ENCODE measurements around the gene GNPTG.
"Not testable (repeated sequence)": the region's sequence is repeated elsewhere in the genome, so short reads cannot be mapped to it uniquely, and the experiment has no call there.

Gene GNPTG

GRCh38 chr16:1319041-1319440 lies 32.7 kb upstream of the GNPTG start:
- no peak for DNase-seq (ENCODE audit: low read depth)

- no peak for DNase-seq (ENCODE audit: low read depth)
Measured at GRCh38 chr16:1320097-1320496, 31.6 kb upstream of the GNPTG start.

GRCh38 chr16:1320658-1321240 lies 31.0 kb upstream of the GNPTG start:
- DNase-seq (ENCODE audit: low read depth): no peak

- DNase-seq (ENCODE audit: low read depth): no peak
Measured at GRCh38 chr16:1322407-1322806, 29.3 kb upstream of the GNPTG start.

- DNase-seq (ENCODE audit: low read depth): no peak
Measured at GRCh38 chr16:1323296-1324239, 28.2 kb upstream of the GNPTG start.

- DNase-seq (ENCODE audit: low read depth): no peak
Measured at GRCh38 chr16:1324286-1324826, 27.4 kb upstream of the GNPTG start.

GRCh38 chr16:1325261-1325660 lies 26.5 kb upstream of the GNPTG start:
- no peak for DNase-seq (ENCODE audit: low read depth)

GRCh38 chr16:1325673-1326371 lies 25.9 kb upstream of the GNPTG start:
- no peak for DNase-seq (ENCODE audit: low read depth)

- no peak for DNase-seq (ENCODE audit: low read depth)
Measured at GRCh38 chr16:1326391-1326790, 25.3 kb upstream of the GNPTG start.

- no peak for DNase-seq (ENCODE audit: low read depth)
Measured at GRCh38 chr16:1326946-1327618, 24.6 kb upstream of the GNPTG start.

- no peak for DNase-seq (ENCODE audit: low read depth)
Measured at GRCh38 chr16:1327619-1327947, 24.1 kb upstream of the GNPTG start.

- not testable (repeated sequence) for DNase-seq (ENCODE audit: low read depth)
Measured at GRCh38 chr16:1328136-1328535, 23.6 kb upstream of the GNPTG start.

GRCh38 chr16:1328961-1329360 lies 22.8 kb upstream of the GNPTG start:
- DNase-seq (ENCODE audit: low read depth): not testable (repeated sequence)

- DNase-seq (ENCODE audit: low read depth): no peak
Measured at GRCh38 chr16:1330260-1330914, 21.3 kb upstream of the GNPTG start.

- DNase-seq (ENCODE audit: low read depth): no peak
Measured at GRCh38 chr16:1330931-1331711, 20.6 kb upstream of the GNPTG start.

GRCh38 chr16:1331712-1332617 lies 19.8 kb upstream of the GNPTG start:
- no peak for DNase-seq (ENCODE audit: low read depth)

- DNase-seq (ENCODE audit: low read depth): no peak
Measured at GRCh38 chr16:1332618-1333148, 19.0 kb upstream of the GNPTG start.

GRCh38 chr16:1333149-1333812 lies 18.4 kb upstream of the GNPTG start, which contains the start of gene BAIAP3:
BAIAP3 (plus strand) TSS chr16:1333645; CDS start chr16:1338550, 4,905 bp downstream.
- DNase-seq (ENCODE audit: low read depth): peak; percentile 44
